RPMI7951 (cell line): ENCODE results near the gene CFAP221. TPM values are rescaled to one million over a fixed set of nuclear protein-coding genes. Genes with fewer than 3 reads are reported as not detected.

Experiments used
- DNase-seq: peaks from one replicate; pipeline ENCODE4 v3.0.0-alpha.2; 2012; ENCODE audit warnings: low read depth
- total RNA-seq: library from RNA; depleted of rRNA; stranded (reverse); fragments of >200 nt; shearing (Covaris generic); gene quantifications from 2 replicates; pipeline ENCODE4 v1.2.3, GENCODE V29; 2014; rRNA removed

CFAP221 gene
- total RNA-seq, 1 experiment from 2014 or later, result not detected

DNA sequence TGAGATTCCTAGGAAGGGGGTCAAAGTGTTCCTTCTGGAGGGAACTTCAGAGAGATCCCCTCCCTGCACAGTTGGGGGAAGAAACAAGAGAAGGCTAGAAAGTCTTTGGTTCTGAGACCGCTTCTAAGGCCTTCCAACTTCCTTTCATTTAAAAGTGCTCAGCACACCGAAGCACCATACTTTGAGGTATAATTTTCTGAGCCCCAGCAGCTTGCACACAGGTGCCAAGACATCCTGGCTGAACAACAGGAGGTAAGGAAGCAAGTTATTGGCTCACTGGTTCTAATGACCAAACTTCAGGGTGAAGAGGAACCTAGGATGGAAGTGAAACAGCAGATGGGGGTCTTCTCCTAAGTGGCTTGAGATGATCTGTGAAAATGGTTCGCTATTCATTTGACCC, 154.0 kb downstream of the CFAP221 start:
- no peak for DNase-seq

DNA sequence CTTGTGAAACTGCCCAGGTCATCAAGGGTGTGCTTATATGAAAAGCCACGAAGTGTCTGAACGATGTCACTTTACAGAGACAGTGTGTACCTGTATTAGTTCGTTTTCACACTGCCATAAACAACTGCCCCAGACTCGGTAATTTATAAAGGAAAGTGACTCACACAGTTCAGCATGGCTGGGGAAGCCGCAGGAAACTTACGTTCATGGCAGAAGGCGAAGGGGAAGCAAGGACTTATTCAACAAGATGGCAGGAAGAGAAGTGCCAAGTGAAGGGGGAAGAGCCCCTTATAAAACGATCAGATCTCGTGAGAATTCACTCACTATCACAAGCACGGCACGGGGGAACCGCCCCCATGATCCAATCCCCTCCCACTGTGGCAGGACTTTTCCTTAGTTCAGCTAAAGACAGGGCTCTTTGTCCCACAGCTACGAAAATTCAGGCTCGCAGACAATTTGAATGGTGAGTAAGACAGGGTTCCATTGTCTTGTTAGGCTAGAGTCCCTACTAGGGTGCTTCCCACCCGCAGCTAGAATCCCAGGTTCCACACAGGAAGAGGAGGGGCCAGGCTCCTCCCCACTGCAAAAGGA, 154.9 kb downstream of the CFAP221 start:
- DNase-seq, result peak; percentile 64

DNA sequence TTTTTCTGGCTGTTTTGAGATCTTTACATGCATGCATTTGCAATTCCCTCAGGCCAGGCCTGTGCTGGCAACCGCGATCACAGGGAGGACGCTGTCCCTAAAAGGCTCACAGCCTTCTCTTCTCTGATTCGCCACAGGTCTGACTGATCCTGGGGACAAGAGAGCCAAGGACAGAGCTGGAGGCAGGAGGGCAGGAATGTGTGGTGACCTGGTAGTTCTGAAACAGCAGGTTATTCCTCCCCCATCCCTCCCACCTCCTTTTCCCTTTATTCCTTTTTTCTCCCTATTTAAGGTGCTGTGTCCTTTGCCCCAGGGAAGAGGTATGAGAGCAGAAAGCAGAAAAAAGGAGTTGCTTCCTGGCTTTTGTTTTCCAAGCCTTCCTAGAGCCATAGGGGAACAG, 156.6 kb downstream of the CFAP221 start:
- DNase-seq, result no peak

DNA sequence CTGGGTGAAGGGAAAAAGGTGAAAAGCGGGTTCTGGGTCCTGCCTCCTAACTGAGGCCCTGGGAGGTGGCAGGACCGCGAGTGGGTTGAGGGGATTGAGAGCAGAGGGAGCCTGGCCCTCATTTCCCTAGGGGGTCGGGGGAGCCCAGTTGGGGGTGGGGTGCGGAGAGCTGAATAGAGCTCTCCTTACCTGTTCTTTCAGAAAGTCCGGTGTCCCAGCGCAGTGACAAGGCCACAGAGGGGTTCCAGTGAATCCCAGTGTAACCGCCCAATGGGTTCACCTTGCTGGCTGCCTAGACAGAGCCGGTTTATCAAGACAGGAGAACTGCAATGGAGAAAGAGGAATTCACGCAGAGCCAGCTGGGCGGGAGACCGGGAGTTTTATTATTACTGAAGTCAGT, 157.1 kb downstream of the CFAP221 start:
- no peak for DNase-seq

DNA sequence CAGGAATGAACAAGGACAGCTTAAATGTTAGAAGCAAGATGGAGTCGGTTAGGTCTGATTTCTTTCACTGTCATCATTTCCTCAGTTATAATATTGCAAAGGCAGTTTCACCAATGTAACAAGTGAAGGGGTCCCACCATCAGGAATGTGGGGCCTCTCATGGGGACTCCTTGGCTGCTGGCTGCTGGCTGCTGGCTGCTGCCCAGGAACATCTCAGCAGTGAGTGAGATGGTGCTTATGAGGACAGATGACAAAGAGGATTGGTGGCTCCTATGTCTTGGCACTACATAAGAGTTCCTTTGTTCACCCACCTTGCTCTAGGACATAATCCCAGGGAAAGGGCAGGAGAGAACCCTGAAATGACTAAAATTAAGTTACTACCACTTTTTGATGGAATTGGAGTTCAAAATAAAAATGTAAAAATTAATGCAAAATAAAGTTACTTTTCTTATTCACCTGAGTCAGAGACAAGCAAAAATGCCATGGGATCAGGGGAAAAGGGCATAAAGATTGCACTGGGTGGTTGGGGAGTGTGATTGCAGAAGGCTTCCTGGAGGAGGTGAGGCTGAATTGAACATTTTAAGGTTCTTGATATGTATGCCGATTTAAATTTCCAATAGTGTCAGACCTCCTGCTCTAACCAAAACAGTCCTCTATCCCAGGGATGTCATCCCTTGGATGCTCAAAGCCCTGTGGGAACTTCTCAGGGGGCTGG, 158.1 kb downstream of the CFAP221 start:
- DNase-seq, result no peak

DNA sequence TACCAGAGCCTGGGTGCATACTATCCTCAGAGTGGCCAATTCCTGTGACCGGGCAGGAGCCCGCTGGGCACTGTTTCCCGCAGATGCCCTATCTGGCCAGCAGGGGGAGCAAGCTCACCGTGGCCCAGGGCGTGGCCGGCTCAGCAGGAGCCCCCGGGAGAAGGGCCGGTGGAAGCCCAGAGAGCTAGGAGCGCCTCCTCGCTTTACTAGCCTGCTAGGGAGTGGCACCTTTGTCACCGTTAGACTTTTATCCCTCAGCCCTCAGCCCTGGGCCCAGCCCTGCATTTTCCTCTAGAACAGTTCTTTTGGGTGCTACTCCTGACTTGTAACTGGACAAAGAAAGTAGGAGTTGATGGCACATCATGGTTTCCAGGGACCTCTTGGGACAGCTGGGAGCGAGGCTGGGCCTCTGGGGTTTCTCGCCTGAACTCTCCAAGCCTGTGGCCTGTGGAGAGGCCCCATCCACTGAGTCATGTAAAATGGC, 158.7 kb downstream of the CFAP221 start:
- peak; percentile 63 for DNase-seq

DNA sequence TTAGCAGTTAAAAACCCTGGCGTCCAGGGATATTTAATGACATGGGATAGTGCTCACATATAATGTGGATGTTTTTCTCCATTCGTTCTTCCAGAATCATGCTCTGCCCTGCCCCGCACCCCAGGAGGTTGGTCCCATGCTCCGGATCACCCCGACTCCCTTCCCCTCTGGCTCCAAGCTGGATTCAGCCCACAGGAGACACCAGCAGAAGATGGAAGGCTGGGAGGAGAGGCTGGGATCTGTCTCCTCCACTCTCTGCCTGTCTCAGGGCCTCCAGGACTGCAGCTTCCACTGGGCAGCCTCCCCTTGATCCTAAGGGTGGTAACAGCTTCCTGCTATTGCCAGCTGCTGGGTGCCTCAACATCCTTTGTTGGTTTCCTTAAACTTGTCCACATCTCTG, 159.3 kb downstream of the CFAP221 start:
- no peak for DNase-seq

DNA sequence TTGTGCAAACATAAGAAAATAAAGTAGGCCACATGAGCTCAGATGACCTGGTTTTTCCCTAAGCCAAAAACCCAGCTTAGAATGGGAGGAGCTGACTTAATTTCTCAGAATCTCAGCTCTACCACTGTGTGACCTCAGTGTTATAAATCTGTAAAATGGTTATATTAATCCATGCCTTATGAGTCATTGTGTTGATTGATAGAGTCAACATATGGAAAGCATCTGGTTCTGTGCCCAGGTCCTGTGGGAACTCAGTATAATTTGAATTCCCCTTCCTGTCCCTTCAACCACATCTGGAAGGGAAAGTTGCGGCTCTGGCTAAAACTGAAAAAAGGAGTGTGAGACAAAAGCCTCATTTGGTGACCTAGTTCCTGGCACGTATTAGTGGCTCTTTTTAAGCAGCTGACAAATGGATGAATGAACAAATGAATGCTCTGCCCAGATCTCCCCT, 160.4 kb downstream of the CFAP221 start:
- peak; percentile 72 for DNase-seq

DNA sequence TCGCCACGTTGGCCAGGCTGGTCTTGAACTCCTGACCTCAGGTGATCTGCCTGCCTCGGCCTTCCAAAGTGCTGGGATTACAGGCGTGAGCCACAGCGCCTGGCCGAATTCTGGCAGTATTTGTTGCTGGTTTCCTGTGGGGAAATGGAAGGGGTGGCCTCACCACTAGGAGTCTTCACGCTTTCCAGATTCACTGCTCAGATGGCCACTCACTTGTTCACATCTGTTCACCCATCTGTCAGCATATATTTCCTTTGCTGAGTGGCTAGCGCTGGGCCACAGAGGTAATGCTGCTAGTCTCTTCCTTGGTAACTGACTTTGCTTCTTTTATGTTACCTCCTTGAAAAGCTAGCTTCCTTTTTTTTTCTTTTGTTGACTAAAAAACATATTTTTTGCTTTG, 162.0 kb downstream of the CFAP221 start:
- no peak for DNase-seq

Other genes starting within 250 kb of the CFAP221 start
- 19.8 and 23.7 TPM in 2 replicates for gene C2orf76, start 177.6 kb upstream of the CFAP221 start, total RNA-seq
- gene DBI, start 177.5 kb upstream of the CFAP221 start, total RNA-seq, result 310 and 351 TPM in 2 replicates
- not detected in 2 replicates for gene TMEM37, start 112.6 kb upstream of the CFAP221 start, total RNA-seq
- not detected in 2 replicates for gene SCTR, start 20.0 kb upstream of the CFAP221 start, total RNA-seq
- 9.0 and 10.8 TPM in 2 replicates for gene TMEM177, start 134.8 kb downstream of the CFAP221 start, total RNA-seq
- gene PTPN4, start 215.5 kb downstream of the CFAP221 start, total RNA-seq, result 19.2 and 21.1 TPM in 2 replicates